ENCODE results near the gene MKRN2OS.

GRCh38 chr3:12541625-12542024, 3.7 kb downstream of the MKRN2OS start:
- TF ChIP-seq CTCF (IDR thresholded peaks at IDR 0.05; ENCODE audit: low read length) (no peak), EZH2 (optimal IDR thresholded peaks at IDR 0.05; ENCODE audit: low read depth, low read length) (no peak), EZH2phosphoT487 (IDR thresholded peaks at IDR 0.05; ENCODE audit: low read length) (no peak)
